ENCODE data around the gene ST13.
A peak's percentile ranks its signal among the peaks of the same experiment; 100 is the strongest.
"Not testable (repeated sequence)": the region's sequence is repeated elsewhere in the genome, so short reads cannot be mapped to it uniquely, and the experiment has no call there.

ST13 gene

GRCh38 chr22:40834619-40835018 is 21.8 kb downstream of the ST13 start:
- DNase-seq = no peak

- no peak for DNase-seq
Observed at GRCh38 chr22:40829131-40829530, 27.3 kb downstream of the ST13 start.

GRCh38 chr22:40826984-40827741 is 29.3 kb downstream of the ST13 start:
- no peak for DNase-seq

- not testable (repeated sequence) for DNase-seq
Observed at GRCh38 chr22:40826292-40826691, 30.1 kb downstream of the ST13 start.

GRCh38 chr22:40823426-40823825 is 33.0 kb downstream of the ST13 start:
- no peak for DNase-seq

GRCh38 chr22:40819599-40820140 is 36.8 kb downstream of the ST13 start:
- DNase-seq = no peak

GRCh38 chr22:40818747-40819598 is 37.5 kb downstream of the ST13 start, which contains the start of gene SLC25A17:
Gene SLC25A17 (minus strand): TSS chr22:40819346. CDS start chr22:40819248, 98 bp downstream.
- DNase-seq = peak; percentile 48

- no peak for DNase-seq
Observed at GRCh38 chr22:40818192-40818746, 38.2 kb downstream of the ST13 start.

- no peak for DNase-seq
Observed at GRCh38 chr22:40817737-40818136, 38.7 kb downstream of the ST13 start.

- DNase-seq = no peak
Observed at GRCh38 chr22:40813912-40814315, 42.5 kb downstream of the ST13 start.

GRCh38 chr22:40808018-40808841 is 48.2 kb downstream of the ST13 start:
- peak; percentile 68 for DNase-seq

- no peak for DNase-seq
Observed at GRCh38 chr22:40806711-40807110, 49.7 kb downstream of the ST13 start.

- DNase-seq = no peak
Observed at GRCh38 chr22:40805699-40806203, 50.7 kb downstream of the ST13 start.

- DNase-seq = no peak
Observed at GRCh38 chr22:40805239-40805638, 51.2 kb downstream of the ST13 start.

- no peak for DNase-seq
Observed at GRCh38 chr22:40803321-40803720, 53.1 kb downstream of the ST13 start.

- no peak for DNase-seq
Observed at GRCh38 chr22:40799008-40799407, 57.4 kb downstream of the ST13 start.

- no peak for DNase-seq
Observed at GRCh38 chr22:40797427-40797826, 59.0 kb downstream of the ST13 start.

GRCh38 chr22:40792451-40792850 is 64.0 kb downstream of the ST13 start:
- DNase-seq = no peak

- DNase-seq = no peak
Observed at GRCh38 chr22:40791241-40791640, 65.2 kb downstream of the ST13 start.

GRCh38 chr22:40789131-40789530 is 67.3 kb downstream of the ST13 start:
- no peak for DNase-seq

- DNase-seq = no peak
Observed at GRCh38 chr22:40782521-40782920, 73.9 kb downstream of the ST13 start.

- not testable (repeated sequence) for DNase-seq
Observed at GRCh38 chr22:40781749-40782148, 74.7 kb downstream of the ST13 start.
